GM19351 (cell line): ENCODE data around the gene LRCH3.

Experiments used
- ATAC-seq: cut with Tn5 transposase; IDR thresholded peaks from one replicate; pipeline ENCODE4 v1.9.1; 2021; ENCODE audit warnings: mild to moderate bottlenecking, moderate library complexity; ENCODE audit not compliant: unreplicated experiment

The LRCH3 gene

DNA sequence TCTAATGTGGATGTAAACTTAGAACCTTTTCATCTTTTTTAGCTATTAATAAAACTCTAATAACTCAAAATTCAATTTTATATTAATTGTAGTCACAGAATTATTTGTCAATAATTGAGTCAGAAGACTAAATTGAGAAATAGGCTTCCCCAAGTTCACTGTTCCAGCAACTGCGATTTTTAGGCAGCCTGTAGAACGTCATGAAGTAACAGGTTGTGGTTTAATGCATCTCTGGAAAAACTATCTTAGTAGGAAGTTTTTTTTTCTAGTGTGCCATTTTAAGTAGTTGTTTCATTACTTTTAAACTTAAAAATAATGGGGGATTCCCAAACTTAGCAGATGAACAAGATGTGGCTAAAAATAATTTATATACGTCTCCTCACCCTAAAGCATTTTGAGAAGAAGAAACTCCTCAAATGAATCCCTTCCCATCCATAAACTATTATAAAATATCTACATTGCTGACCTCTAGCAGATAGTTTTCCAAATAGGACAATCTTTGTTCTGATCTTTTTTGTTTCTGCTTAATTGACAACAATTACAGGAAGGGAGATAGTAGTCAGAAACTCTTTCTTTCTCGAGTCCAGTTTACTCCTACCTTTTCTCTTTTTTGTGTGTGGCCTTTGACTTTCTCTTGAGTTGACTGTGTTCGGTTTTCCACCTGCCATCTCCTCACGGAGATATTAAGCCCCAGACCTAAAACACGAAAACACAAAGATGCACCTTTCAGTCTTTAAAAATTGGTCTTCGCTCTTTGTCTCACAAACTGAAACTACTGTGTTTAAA lies 43.1 kb downstream of the LRCH3 start:
- no peak for ATAC-seq

- no peak for ATAC-seq
Observed at GRCh38 chr3:197835509-197835908, 44.5 kb downstream of the LRCH3 start.

- ATAC-seq: no peak
Observed at GRCh38 chr3:197836244-197836643, 45.2 kb downstream of the LRCH3 start.

- ATAC-seq: no peak
Observed at GRCh38 chr3:197837282-197837681, 46.2 kb downstream of the LRCH3 start.

- no peak for ATAC-seq
Observed at GRCh38 chr3:197841789-197842188, 50.7 kb downstream of the LRCH3 start.

- ATAC-seq: no peak
Observed at GRCh38 chr3:197846491-197846890, 55.4 kb downstream of the LRCH3 start.

DNA sequence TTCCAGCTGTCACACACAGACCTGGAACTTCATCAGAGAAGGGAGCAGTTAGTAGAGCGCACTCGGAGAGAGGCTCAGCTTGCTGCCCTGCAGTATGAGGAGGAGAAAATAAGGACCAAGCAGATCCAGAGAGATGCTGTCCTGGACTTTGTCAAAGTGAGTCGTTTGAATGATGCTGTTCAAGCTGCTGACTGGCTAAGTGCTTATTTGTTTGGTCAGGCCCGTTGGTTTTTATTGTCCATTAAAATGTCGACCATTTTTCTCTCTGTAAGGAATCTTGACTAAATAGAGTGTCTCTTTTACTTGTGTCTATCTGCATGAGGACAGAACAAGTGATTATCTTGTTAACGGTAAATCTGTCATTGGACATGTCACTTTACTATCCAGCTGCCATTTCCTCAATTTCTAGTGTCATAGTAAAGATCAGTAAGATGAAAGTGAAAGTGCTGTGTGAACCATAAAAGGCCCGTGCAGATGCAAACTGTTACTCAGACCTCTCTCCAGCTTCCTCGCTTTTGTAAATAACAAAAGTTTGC lies 56.9 kb downstream of the LRCH3 start:
- peak; percentile 91 for ATAC-seq

- no peak for ATAC-seq
Observed at GRCh38 chr3:197854596-197855343, 63.7 kb downstream of the LRCH3 start.

- ATAC-seq: no peak
Observed at GRCh38 chr3:197855571-197855970, 64.5 kb downstream of the LRCH3 start.

DNA sequence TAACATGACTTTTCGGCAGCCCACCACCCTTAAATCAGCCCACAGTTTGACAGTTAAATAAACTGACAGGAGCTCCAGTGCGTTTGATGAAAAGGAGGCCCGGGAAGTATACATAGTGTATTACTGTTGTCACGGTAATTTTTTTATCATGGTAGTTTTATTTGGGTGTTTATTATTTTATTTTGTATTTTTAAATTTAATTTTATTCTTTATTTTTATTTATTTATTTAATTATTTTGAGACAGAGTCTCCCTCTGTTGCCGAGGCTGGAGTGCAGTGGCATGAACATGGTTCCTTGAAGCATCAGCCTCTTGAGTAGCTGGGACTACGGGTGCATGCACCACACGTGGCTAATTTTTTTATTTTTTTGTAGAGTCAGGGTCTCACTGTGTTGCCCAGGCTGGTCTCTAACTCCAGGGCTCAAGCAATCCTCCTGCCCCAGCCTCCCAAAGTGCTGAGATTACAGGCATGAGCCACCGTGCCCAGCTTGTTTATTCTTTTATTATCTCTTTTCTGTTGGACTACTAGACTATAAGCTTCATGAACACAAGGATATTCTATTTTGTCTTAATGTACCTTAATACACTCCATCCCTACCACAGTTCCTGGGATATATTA lies 65.3 kb downstream of the LRCH3 start:
- no peak for ATAC-seq

DNA sequence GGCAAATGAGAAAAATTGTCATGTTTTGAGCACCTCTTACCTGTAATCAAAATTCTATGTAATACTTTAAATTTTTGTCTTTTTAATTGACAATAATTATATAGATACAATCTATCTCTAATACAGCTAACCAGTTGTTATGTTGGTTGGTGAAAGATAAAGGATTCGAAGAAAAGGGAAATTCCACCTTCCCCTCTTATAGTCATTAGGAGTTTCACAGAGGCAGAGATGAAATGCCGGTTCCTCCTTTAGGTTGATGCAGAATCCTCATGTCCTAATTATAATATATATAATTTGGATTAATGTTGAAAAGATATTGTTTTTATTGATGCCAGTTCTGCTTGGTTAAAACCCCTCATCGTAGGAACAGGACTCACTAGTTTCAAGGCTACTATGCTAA lies 67.1 kb downstream of the LRCH3 start:
- ATAC-seq: no peak

- ATAC-seq: no peak
Observed at GRCh38 chr3:197858598-197858997, 67.5 kb downstream of the LRCH3 start.

DNA sequence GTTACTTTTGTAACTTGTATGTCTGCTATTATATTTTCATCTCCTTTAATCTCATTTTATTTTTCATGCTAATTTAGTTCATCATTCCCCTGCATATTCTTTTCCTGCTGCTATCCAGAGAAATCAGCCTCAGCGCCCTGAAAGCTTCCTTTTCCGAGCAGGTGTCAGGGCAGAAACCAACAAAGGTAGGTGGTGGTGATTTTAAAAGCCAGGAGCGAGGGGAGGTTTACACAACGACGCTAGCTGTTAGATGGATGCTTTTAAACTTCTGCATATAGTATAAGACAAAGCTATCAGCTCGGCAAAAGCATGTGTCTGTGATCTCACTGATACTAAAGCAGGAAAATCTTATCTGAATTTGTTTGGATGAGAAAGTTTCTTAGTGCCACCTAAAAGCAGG lies 75.0 kb downstream of the LRCH3 start:
- no peak for ATAC-seq

DNA sequence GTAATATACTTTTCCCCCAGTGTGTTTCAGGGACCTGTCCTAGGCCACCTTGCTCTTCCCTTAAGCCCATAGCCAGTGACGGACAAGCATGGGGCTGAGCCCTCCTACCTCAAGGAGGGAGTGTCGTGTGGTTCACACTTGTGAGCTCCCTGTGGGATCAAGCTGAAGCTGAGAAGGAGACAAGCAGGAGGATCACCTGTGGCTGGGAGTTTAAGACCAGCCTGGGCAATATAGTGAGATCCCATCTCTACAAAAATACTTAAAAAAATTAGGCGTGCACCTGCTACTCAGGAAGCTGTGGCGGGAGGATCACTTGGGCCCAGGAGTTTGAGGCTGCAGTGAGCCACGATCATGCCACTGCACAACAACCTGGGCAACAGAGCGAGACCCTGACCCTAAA lies 82.3 kb downstream of the LRCH3 start:
- no peak for ATAC-seq

GRCh38 chr3:197874064-197874463 lies 83.0 kb downstream of the LRCH3 start:
- ATAC-seq: no peak

- ATAC-seq: no peak
Observed at GRCh38 chr3:197874653-197875052, 83.6 kb downstream of the LRCH3 start.

GRCh38 chr3:197877902-197878301 lies 86.8 kb downstream of the LRCH3 start:
- ATAC-seq: no peak

DNA sequence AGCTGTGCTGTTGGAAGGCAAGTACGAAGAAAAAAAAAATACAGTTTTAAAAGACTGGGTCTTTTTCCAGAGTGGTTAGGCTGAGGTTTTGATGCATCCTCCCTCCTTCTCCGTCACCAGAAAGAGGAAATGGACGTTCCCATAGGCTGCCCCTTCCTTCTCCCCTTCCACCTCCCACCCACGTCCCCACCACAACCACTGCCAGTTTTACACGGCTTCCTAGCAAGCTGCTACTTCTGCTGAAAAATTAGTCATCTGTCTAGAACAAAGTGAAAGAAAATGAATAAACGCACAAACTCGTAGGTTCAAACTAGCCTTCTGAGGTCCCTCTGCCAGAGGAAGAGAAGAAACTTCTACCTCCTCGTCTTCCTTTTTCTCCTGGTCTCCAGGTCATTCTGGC lies 87.4 kb downstream of the LRCH3 start:
- no peak for ATAC-seq

- no peak for ATAC-seq
Observed at GRCh38 chr3:197880491-197881269, 89.6 kb downstream of the LRCH3 start.

DNA sequence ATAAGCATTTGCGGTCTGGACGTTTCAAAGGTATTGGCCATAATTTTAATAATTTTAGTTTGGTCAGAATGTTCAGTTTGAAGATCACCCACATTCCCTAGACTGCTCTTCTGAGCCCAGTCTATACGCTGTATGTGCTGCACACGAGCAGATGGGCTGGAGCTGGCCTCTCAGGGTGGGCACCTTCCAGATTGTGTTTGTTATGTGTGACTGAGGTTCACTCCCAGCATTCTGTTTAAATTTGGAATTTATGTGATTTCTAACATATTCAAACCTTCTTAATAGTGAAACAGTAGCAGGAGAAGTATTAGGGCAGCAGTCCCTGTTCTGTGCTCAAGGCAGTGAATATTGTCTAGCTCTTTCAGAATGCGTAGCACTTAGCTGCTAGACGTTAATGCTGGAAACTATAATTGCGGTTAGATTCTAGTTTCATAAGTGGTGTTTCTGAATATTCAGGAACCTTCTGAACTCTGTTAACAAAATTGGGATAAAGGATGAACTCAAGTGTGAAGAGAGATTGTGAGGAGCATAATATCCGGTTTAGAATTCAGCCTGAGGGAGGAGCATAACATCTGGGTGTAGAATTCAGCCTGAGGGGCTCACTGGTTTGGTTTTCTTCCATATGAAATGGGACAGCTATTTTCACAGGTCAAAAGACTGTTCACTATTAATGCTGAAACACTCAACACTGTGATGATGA lies 90.4 kb downstream of the LRCH3 start:
- ATAC-seq: no peak
